RWPE2 (cell line): ENCODE measurements around the gene CIAO2A.
"Not testable (repeated sequence)": the region's sequence is repeated elsewhere in the genome, so short reads cannot be mapped to it uniquely, and the experiment has no call there.

Source experiments
- ATAC-seq: fragments of 200-7000 bp; cut with Tn5 transposase; 3 replicates; pipeline ENCODE4 v1.9.1; 2021; ENCODE audit warnings: low read depth
- DNase-seq: peaks from one replicate; pipeline ENCODE4 v3.0.0-alpha.2; 2020; ENCODE audit warnings: low spot score
- H3K27ac ChIP-seq: fragments of 450-650 bp; 2 replicates; pipeline ENCODE4 v1.5.1; 2017; ENCODE audit warnings: mild to moderate bottlenecking; ENCODE audit not compliant: poor library complexity, severe bottlenecking
- H3K27me3 ChIP-seq: fragments of 250-450 bp; sonication (Bioruptor Pico); 2 replicates; pipeline ENCODE4 v1.5.1; 2021; ENCODE audit warnings: mild to moderate bottlenecking, moderate library complexity; ENCODE audit not compliant: insufficient read depth, poor library complexity, severe bottlenecking
- H3K36me3 ChIP-seq: fragments of 250-450 bp; sonication (Bioruptor Pico); 2 replicates; pipeline ENCODE4 v1.5.1; 2020; ENCODE audit warnings: low read depth, mild to moderate bottlenecking, moderate library complexity
- H3K4me1 ChIP-seq: fragments of 250-450 bp; sonication (Bioruptor Pico); 2 replicates; pipeline ENCODE4 v1.5.1; 2021; ENCODE audit warnings: mild to moderate bottlenecking, moderate library complexity; ENCODE audit not compliant: insufficient read depth, poor library complexity, severe bottlenecking
- H3K4me3 ChIP-seq: fragments of 250-450 bp; sonication (Bioruptor Pico); 2 replicates; pipeline ENCODE4 v1.5.1; 2021; ENCODE audit warnings: mild to moderate bottlenecking, moderate library complexity; ENCODE audit not compliant: severe bottlenecking
- H3K9me3 ChIP-seq: fragments of 250-450 bp; sonication (Bioruptor Pico); 2 replicates; pipeline ENCODE4 v1.5.1; 2021; ENCODE audit warnings: mild to moderate bottlenecking, moderate library complexity; ENCODE audit not compliant: severe bottlenecking
- CTCF ChIP-seq: fragments of 450-650 bp; IDR thresholded peaks from one replicate; pipeline ENCODE4 v1.5.1; 2017; ENCODE audit warnings: mild to moderate bottlenecking, moderate library complexity; ENCODE audit not compliant: poor library complexity, severe bottlenecking

CIAO2A gene

GRCh38 chr15:64112073-64112772 is 18.6 kb upstream of the CIAO2A start:
- no peak for TF ChIP-seq CTCF
- Histone ChIP-seq H3K9me3 (no peaks in the 10 kb centered on the region), H3K27ac (no peak overlapping the region), H3K36me3 (peaks cover 52% of the 10 kb centered on the region), H3K4me3 (no peak overlapping the region), H3K27me3 (no peaks in the 10 kb centered on the region), H3K4me1 (no peaks in the 10 kb centered on the region)
- DNase-seq, result no peak
- peak; percentile 23; the same call in 1 of the 3 replicates for ATAC-seq

GRCh38 chr15:64111679-64112050 is 18.0 kb upstream of the CIAO2A start:
- no peak overlapping the region for H3K27ac ChIP-seq
- DNase-seq, result no peak
- ATAC-seq, result no peak
- TF ChIP-seq CTCF, result no peak
- no peaks in the 10 kb centered on the region for H3K27me3 ChIP-seq
- H3K4me1 ChIP-seq, result no peaks in the 10 kb centered on the region
- H3K4me3 ChIP-seq, result no peak overlapping the region
- H3K36me3 ChIP-seq, result peaks cover 46% of the 10 kb centered on the region
- H3K9me3 ChIP-seq, result no peaks in the 10 kb centered on the region

GRCh38 chr15:64110950-64111678 is 17.5 kb upstream of the CIAO2A start:
- Histone ChIP-seq H3K27ac (no peak overlapping the region), H3K4me1 (no peaks in the 10 kb centered on the region), H3K36me3 (peaks cover 40% of the 10 kb centered on the region), H3K4me3 (no peak overlapping the region), H3K27me3 (no peaks in the 10 kb centered on the region), H3K9me3 (no peaks in the 10 kb centered on the region)
- DNase-seq (no peak), ATAC-seq (no peak)
- TF ChIP-seq CTCF, result no peak

- H3K9me3 ChIP-seq, H3K27me3 ChIP-seq, H3K27ac ChIP-seq, DNase-seq, H3K4me1 ChIP-seq, H3K4me3 ChIP-seq, ATAC-seq: not testable (repeated sequence)
- H3K36me3 ChIP-seq, result peaks cover 31% of the 10 kb centered on the region
Measured at GRCh38 chr15:64110108-64110701, 16.6 kb upstream of the CIAO2A start.

- Histone ChIP-seq H3K27me3 (no peaks in the 10 kb centered on the region), H3K9me3 (no peaks in the 10 kb centered on the region), H3K27ac (no peak overlapping the region), H3K4me1 (no peaks in the 10 kb centered on the region), H3K4me3 (no peak overlapping the region), H3K36me3 (peaks cover 3% of the 10 kb centered on the region)
- no peak for ATAC-seq
- TF ChIP-seq CTCF, result no peak
- no peak for DNase-seq
Measured at GRCh38 chr15:64107337-64107736, 13.7 kb upstream of the CIAO2A start.
